SK-N-MC (cell line): Measurements from ENCODE around the gene RBBP8NL.

ENCODE experiments used
- DNase-seq: peaks from one replicate; pipeline ENCODE4 v3.0.0-alpha.2; 2011; ENCODE audit warnings: low read depth, low spot score
- H3K27ac ChIP-seq: fragments of 200-600 bp; sonication (generic); 2 replicates; pipeline ENCODE4 v1.5.1; 2016; ENCODE audit warnings: mixed run types
- H3K36me3 ChIP-seq: fragments of 200-600 bp; sonication (generic); 2 replicates; pipeline ENCODE4 v1.6.1; 2017; ENCODE audit warnings: antibody characterized with exemption, low read length, mixed read lengths; ENCODE audit not compliant: insufficient read depth
- H3K4me3 ChIP-seq: fragments of 200-600 bp; sonication (generic); 2 replicates; pipeline ENCODE4 v1.5.1; 2016
- H3K9ac ChIP-seq: fragments of 200-600 bp; sonication (generic); 2 replicates; pipeline ENCODE4 v1.8.0; 2017; ENCODE audit warnings: mixed run types, mixed read lengths; ENCODE audit not compliant: insufficient read length
- H3K9me3 ChIP-seq: fragments of 200-600 bp; sonication (generic); 2 replicates; pipeline ENCODE4 v1.6.1; 2017; ENCODE audit warnings: low read depth, mild to moderate bottlenecking, antibody characterized with exemption, low read length, moderate library complexity, mixed read lengths
- EZH2 ChIP-seq: fragments of 200-600 bp; sonication (generic); IDR thresholded peaks from one replicate; pipeline ENCODE4 v1.6.1; 2017; ENCODE audit warnings: antibody characterized with exemption
- FOXP2 ChIP-seq: optimal IDR thresholded peaks from 2 replicates; pipeline ENCODE3; 2011; ENCODE audit warnings: mild to moderate bottlenecking, moderate library complexity; ENCODE audit not compliant: insufficient read depth; ENCODE audit errors: extremely low read length, control extremely low read depth
- POLR2AphosphoS5 ChIP-seq: IDR thresholded peaks from 2 replicates; pipeline ENCODE4 v1.6.1; 2012; ENCODE audit warnings: mild to moderate bottlenecking, low read depth, low read length, borderline replicate concordance

RBBP8NL gene

GRCh38 chr20:62390317-62391164 is 36.8 kb downstream of the RBBP8NL start:
- H3K36me3 ChIP-seq: peaks cover 33% of the 10 kb centered on the region
- H3K9me3 ChIP-seq: no peaks in the 10 kb centered on the region
- H3K4me3 ChIP-seq: no peak overlapping the region
- no peak for DNase-seq
- H3K27ac ChIP-seq: peak overlapping the region; percentile 6; the same call in 1 of the 2 replicates
- H3K9ac ChIP-seq: no peak overlapping the region
- TF ChIP-seq FOXP2 (no peak), POLR2AphosphoS5 (0 out of 2 replicates have a peak, but pooled peaks have one; percentile 33)

GRCh38 chr20:62389601-62390087 is 37.7 kb downstream of the RBBP8NL start:
- Histone ChIP-seq H3K4me3 (no peak overlapping the region), H3K36me3 (peaks cover 33% of the 10 kb centered on the region), H3K27ac (0 out of 2 replicates have a peak overlapping the region, but pooled peaks have one; percentile 6), H3K9me3 (no peaks in the 10 kb centered on the region), H3K9ac (no peak overlapping the region)
- DNase-seq: no peak
- TF ChIP-seq EZH2 (no peak), FOXP2 (no peak), POLR2AphosphoS5 (no peak)

DNA sequence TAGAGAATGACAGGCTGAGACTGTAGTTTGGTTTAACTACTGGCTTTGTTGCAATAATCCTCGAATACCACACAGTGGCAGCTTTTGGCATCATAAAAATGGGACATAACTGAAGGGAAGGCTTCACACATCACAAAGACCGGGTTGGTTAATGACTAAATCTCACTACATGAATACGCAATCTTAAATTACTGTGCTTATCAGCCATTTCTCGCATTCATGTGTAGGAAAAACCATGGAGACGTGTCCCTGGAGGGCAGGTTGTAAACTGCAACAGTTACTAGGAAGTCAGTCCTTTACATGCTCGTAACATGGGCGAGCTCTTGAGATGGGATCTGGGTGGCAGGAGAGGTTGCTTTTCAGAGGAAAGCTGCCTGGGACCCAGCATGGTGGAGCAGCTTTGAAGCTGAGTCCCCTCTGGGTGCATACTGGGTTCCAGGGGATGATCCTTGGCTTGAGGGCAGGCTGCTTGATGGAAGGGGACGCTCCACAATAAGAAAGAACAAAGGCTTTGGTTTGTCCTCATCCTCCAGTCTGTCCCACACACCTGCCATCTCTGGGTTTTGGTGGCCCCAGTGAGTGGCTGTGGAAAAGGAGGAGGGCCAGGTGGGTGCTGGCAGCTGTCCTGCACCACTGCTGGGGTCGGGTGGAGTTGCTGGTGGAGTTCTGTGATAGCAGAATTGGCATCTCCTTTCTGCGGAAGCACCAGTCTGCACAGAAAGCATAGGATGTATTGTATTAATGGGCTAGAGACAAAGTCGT is 38.3 kb downstream of the RBBP8NL start:
- Histone ChIP-seq H3K9ac (peak overlapping the region; percentile 96), H3K9me3 (no peaks in the 10 kb centered on the region), H3K4me3 (peak overlapping the region; percentile 96), H3K27ac (peak overlapping the region; percentile 19; the same call in 1 of the 2 replicates), H3K36me3 (peaks cover 33% of the 10 kb centered on the region)
- peak; percentile 49 for TF ChIP-seq POLR2AphosphoS5
- TF ChIP-seq FOXP2: no peak
- TF ChIP-seq EZH2: no peak
- DNase-seq: no peak

DNA sequence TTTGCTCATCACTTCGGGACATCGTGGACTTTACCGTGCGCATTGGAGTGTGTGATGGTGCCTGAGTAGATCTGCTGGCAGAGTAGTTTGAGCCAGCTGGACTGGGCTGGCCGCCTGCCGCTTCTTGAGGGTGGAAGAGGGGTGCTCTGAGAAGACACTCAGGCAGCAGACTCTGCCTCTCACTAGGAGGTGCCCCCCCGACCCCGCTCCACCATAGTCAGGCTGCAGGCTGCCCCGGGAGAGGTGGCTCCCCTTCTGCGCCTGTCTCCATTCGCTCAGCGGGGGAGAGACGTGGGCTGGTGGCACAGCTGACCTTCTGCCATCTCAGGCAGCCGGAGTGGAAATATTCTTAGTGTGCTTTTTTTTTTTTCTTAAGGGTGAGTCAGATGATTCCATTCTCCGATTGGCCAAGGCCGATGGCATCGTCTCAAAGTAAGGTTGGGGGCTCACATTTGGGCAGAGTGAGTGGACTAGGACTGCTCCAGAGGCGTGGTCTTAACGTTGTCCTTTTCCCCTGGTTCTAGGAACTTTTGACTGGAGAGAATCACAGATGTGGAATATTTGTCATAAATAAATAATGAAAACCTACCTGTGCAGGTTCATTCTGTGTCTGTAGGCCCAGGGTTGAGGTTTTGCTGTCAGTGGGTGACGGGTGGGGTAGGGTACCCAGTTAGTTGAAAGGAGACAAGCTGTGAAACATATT is 39.3 kb downstream of the RBBP8NL start:
- Histone ChIP-seq H3K27ac (peak overlapping the region; percentile 55; the same call in 1 of the 2 replicates), H3K4me3 (peak overlapping the region; percentile 96), H3K9me3 (no peaks in the 10 kb centered on the region), H3K9ac (peak overlapping the region; percentile 96), H3K36me3 (peaks cover 33% of the 10 kb centered on the region)
- TF ChIP-seq POLR2AphosphoS5 (no peak), FOXP2 (no peak), EZH2 (no peak)
- no peak for DNase-seq

DNA sequence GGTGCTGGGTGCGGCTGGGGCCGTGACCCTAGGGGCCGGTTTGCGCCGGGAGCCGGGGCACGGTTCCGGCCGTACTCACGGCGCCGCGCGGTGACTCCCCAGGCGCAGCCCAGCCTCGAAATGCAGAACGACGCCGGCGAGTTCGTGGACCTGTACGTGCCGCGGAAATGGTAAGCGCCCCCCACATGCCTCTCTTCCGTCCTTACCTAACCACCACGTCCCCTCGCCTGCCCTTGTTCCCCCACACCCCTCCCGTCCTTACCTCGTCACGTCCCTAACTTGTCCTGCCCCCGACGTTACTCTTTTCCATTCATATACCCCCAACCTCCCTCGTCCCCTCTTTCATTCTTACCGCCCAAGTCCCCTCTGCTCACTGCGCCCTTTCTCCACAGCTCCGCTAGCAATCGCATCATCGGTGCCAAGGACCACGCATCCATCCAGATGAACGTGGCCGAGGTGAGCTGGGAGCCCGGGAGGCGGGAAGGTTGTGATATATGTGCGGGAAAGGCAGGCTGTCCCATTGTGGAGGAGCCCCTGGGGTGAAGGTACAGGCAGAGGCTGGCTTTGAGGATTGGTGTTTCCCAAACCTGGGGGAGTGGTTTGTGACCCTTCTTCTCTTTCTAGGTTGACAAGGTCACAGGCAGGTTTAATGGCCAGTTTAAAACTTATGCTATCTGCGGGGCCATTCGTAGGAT is 40.0 kb downstream of the RBBP8NL start:
- no peak for TF ChIP-seq FOXP2
- Histone ChIP-seq H3K9me3 (no peaks in the 10 kb centered on the region), H3K9ac (peak overlapping the region; percentile 96), H3K27ac (peak overlapping the region; percentile 55; the same call in 1 of the 2 replicates), H3K36me3 (peaks cover 33% of the 10 kb centered on the region), H3K4me3 (peak overlapping the region; percentile 96)
- no peak for DNase-seq

DNA sequence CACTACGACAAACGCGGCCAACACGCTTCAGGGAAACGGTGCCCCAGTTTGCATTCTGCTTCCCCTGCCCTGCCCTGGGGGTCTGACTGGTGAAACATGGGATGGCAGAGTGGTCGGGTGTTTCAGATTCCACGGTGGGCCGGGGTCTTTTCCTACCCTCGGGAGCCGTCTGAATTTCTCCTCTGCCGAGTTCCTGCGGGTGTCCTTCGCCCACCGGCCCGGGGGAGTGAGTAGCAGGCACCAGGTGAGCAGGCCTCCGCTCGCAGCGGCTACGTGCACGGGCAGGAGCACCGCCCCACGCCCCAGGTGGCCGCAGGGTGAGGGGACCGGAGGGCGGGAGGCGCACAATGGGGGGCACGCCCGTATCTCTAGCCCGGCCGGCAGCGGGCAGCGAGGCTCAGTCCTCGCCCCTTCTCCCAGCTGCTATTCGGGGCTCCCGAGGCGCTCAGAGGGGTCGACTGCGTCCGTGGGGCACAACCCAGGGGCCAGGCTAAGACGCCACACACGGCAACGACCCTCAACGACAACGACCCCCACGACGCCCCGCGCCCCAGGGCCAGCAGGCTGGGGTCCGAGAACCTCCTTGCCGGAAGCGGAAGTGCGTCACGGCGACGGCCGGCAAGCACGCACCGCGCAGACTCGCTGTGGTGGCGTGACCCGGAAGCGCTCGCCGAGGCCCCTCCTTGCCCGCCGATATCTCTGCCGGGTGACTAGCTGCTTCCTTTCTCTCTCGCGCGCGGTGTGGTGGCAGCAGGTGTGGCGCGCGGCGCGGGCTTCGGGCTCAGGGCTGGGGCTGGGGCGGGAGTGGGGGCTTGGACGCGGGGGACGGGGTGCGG is 40.7 kb downstream of the RBBP8NL start, which contains the start of gene RPS21:
Gene RPS21, plus strand, starts transcription at position 721 of the 836 bp plus-strand sequence. CDS start 236 bp downstream, outside the sequence.
- Histone ChIP-seq H3K36me3 (peaks cover 39% of the 10 kb centered on the region), H3K27ac (peak within 1 kb of the TSS; percentile 60; the same call in 1 of the 2 replicates), H3K9ac (peak within 1 kb of the TSS; percentile 96), H3K4me3 (peak within 1 kb of the TSS; percentile 96), H3K9me3 (no peaks in the 10 kb centered on the region)
- TF ChIP-seq POLR2AphosphoS5 (peak; percentile 96), EZH2 (no peak)
- peak; percentile 5 for DNase-seq

- H3K27ac ChIP-seq: no peak overlapping the region
- peak; percentile 12 for DNase-seq
- no peaks in the 10 kb centered on the region for H3K9me3 ChIP-seq
- no peak overlapping the region for H3K4me3 ChIP-seq
- peaks cover 8% of the 10 kb centered on the region for H3K36me3 ChIP-seq
- TF ChIP-seq POLR2AphosphoS5 (peak; percentile 61; the same call in 1 of the 2 replicates), FOXP2 (no peak), EZH2 (no peak)
- H3K9ac ChIP-seq: no peak overlapping the region
Observed at GRCh38 chr20:62382306-62383198, 44.8 kb downstream of the RBBP8NL start.
